Endometrium (tissue), 2 donors: ENCODE results near the gene FUOM.

Experiments
- FAIRE-seq: peaks from 2 replicates; lab custom pipeline; 2012; peaks lifted over from hg19 to GRCh38; lab: Jason Lieb, UNC
- donor health status: control.
- donor health status: control.

FUOM gene

GRCh38 chr10:133366751-133367150 is 8.9 kb upstream of the FUOM start:
- no peak for FAIRE-seq

- no peak for FAIRE-seq
These were observed 8.3 kb upstream of the FUOM start for GRCh38 chr10:133366130-133366478.

- FAIRE-seq: no peak
These were observed 7.8 kb upstream of the FUOM start for GRCh38 chr10:133365461-133366129.

GRCh38 chr10:133364645-133365431 is 7.0 kb upstream of the FUOM start:
- no peak for FAIRE-seq

GRCh38 chr10:133362846-133363245 is 5.0 kb upstream of the FUOM start:
- no peak for FAIRE-seq

GRCh38 chr10:133361773-133362441 is 4.1 kb upstream of the FUOM start:
- FAIRE-seq: no peak

- no peak for FAIRE-seq
These were observed 3.4 kb upstream of the FUOM start for GRCh38 chr10:133361227-133361626.

- no peak for FAIRE-seq
These were observed 2.3 kb upstream of the FUOM start for GRCh38 chr10:133359972-133360610.

GRCh38 chr10:133359554-133359971 is 1.7 kb upstream of the FUOM start:
- FAIRE-seq: no peak

- FAIRE-seq: no peak
These were observed 1.1 kb upstream of the FUOM start for GRCh38 chr10:133358925-133359310.

GRCh38 chr10:133358162-133358924 is 524 bp upstream of the FUOM start:
- FAIRE-seq: no peak

GRCh38 chr10:133356549-133357284 is 1.1 kb downstream of the FUOM start:
- no peak for FAIRE-seq

GRCh38 chr10:133355991-133356390 is 1.8 kb downstream of the FUOM start:
- FAIRE-seq: no peak

GRCh38 chr10:133355266-133355665 is 2.6 kb downstream of the FUOM start:
- FAIRE-seq: no peak

- FAIRE-seq: no peak
These were observed 3.1 kb downstream of the FUOM start for GRCh38 chr10:133354672-133355240.

GRCh38 chr10:133353988-133354605 is 3.7 kb downstream of the FUOM start:
- FAIRE-seq: no peak

GRCh38 chr10:133353202-133353959 is 4.4 kb downstream of the FUOM start:
- FAIRE-seq: no peak

GRCh38 chr10:133351408-133352318 is 6.2 kb downstream of the FUOM start:
- FAIRE-seq: no peak

GRCh38 chr10:133350950-133351329 is 6.9 kb downstream of the FUOM start:
- no peak for FAIRE-seq
